CD14-positive monocyte (primary cell): ENCODE results near the gene GJB6. TPM values are rescaled to one million over a fixed set of nuclear protein-coding genes. Genes with fewer than 3 reads are reported as not detected.

ENCODE experiments used
- DNase-seq, 3 donors: peaks; one replicate each; pipeline ENCODE4 v3.0.0-alpha.2; 2011 to 2022
- H2AFZ ChIP-seq: 2 replicates; pipeline ENCODE4 v1.6.0; 2012; ENCODE audit warnings: mild to moderate bottlenecking, low read depth, low read length, inconsistent platforms; ENCODE audit not compliant: insufficient read depth, poor library complexity, severe bottlenecking
- H3K27ac ChIP-seq, 2 donors: 1 replicate in 1 of 2; 2 replicates in 1 of 2; pipeline ENCODE4 v1.5.1; 2012 to 2013; ENCODE audit warnings: low read length in 2 of 2, control low read depth in 1 of 2, inconsistent platforms in 1 of 2, low read depth in 1 of 2, mild to moderate bottlenecking in 1 of 2
- H3K27me3 ChIP-seq, 2 donors: one replicate each; pipeline versions ENCODE4 v1.6.0 to v1.6.1; 2011 to 2013; ENCODE audit warnings: low read length in 2 of 2; ENCODE audit not compliant: control insufficient read depth in 2 of 2, insufficient read depth in 2 of 2
- H3K36me3 ChIP-seq, 2 donors: replicated peaks in 1 of 2; 1 replicate in 1 of 2; 2 replicates in 1 of 2; pipeline versions ENCODE4 v1.5.1 to v1.6.1; 2012 to 2013; ENCODE audit warnings: low read length in 2 of 2, control low read depth in 1 of 2, inconsistent platforms in 1 of 2, mild to moderate bottlenecking in 1 of 2; ENCODE audit not compliant: insufficient read depth in 2 of 2, control insufficient read depth in 1 of 2
- H3K4me1 ChIP-seq, 2 donors: 1 replicate in 1 of 2; 2 replicates in 1 of 2; pipeline versions ENCODE4 v1.5.1 to v1.6.1; 2012 to 2013; ENCODE audit warnings: low read length in 2 of 2, control low read depth in 1 of 2, inconsistent platforms in 1 of 2, mild to moderate bottlenecking in 1 of 2, moderate library complexity in 1 of 2; ENCODE audit not compliant: insufficient read depth in 2 of 2, control insufficient read depth in 1 of 2
- H3K4me2 ChIP-seq: replicated peaks from 2 replicates; pipeline ENCODE3; 2012; ENCODE audit warnings: low read length, moderate library complexity, mild to moderate bottlenecking; ENCODE audit not compliant: poor library complexity, severe bottlenecking; ENCODE audit errors: extremely low read depth
- H3K4me3 ChIP-seq, 3 experiments: fragments of 200-600 bp in 1 of 3; sonication (generic) in 1 of 3; replicated peaks in 1 of 3; 1 replicate in 2 of 3; 2 replicates in 1 of 3; pipeline ENCODE4 v1.5.1; 2011 to 2013; ENCODE audit warnings: low read length in 3 of 3, mild to moderate bottlenecking in 3 of 3, control low read depth in 2 of 3, low read depth in 2 of 3, inconsistent platforms in 1 of 3, moderate library complexity in 1 of 3
- H3K79me2 ChIP-seq: 2 replicates; pipeline ENCODE4 v1.6.0; 2012; ENCODE audit warnings: mild to moderate bottlenecking, control low read depth, inconsistent platforms, low read length, moderate library complexity; ENCODE audit not compliant: insufficient read depth
- H3K9ac ChIP-seq: 2 replicates; pipeline ENCODE4 v1.6.0; 2017; ENCODE audit warnings: low read length, mild to moderate bottlenecking; ENCODE audit not compliant: insufficient read depth, poor library complexity, severe bottlenecking
- H3K9me3 ChIP-seq, 2 donors: replicated peaks in 1 of 2; 1 replicate in 1 of 2; 2 replicates in 1 of 2; pipeline versions ENCODE4 v1.5.1 to v1.6.1; 2012 to 2013; ENCODE audit warnings: low read length in 2 of 2, control low read depth in 1 of 2; ENCODE audit not compliant: control insufficient read depth in 1 of 2, insufficient read depth in 1 of 2
- H4K20me1 ChIP-seq: 2 replicates; pipeline ENCODE4 v1.6.0; 2012; ENCODE audit warnings: mild to moderate bottlenecking, low read length, control low read depth, moderate library complexity; ENCODE audit not compliant: insufficient read depth
- H3K27ac Mint-ChIP-seq, 7 donors: one replicate each; pipeline ENCODE4 v1.8.0; 2020; ENCODE audit warnings: mild to moderate bottlenecking in 7 of 7, mixed read lengths in 7 of 7, moderate library complexity in 6 of 7, inconsistent platforms in 2 of 7
- H3K27me3 Mint-ChIP-seq, 3 donors: one replicate each; pipeline ENCODE4 v1.8.0; 2021 to 2022; ENCODE audit warnings: low read depth in 3 of 3, mild to moderate bottlenecking in 3 of 3, mixed read lengths in 3 of 3, moderate library complexity in 3 of 3, inconsistent platforms in 1 of 3
- H3K36me3 Mint-ChIP-seq, 2 donors: one replicate each; pipeline ENCODE4 v1.8.0; 2020; ENCODE audit warnings: mixed read lengths in 2 of 2, inconsistent platforms in 1 of 2, mild to moderate bottlenecking in 1 of 2
- H3K4me1 Mint-ChIP-seq: one replicate; pipeline ENCODE4 v1.8.0; 2020; ENCODE audit warnings: mild to moderate bottlenecking, mixed read lengths
- H3K4me3 Mint-ChIP-seq, 2 donors: one replicate each; pipeline ENCODE4 v1.8.0; 2020; ENCODE audit warnings: mild to moderate bottlenecking in 2 of 2, mixed read lengths in 2 of 2, moderate library complexity in 1 of 2
- H3K9me3 Mint-ChIP-seq, 7 donors: one replicate each; pipeline ENCODE4 v1.8.0; 2020 to 2022; ENCODE audit warnings: mixed read lengths in 7 of 7, mild to moderate bottlenecking in 6 of 7, moderate library complexity in 6 of 7, inconsistent platforms in 2 of 7
- WGBS: methylation state at CpG from one replicate; pipeline ENCODE4 v1.1.5; 2013; ENCODE audit warnings: missing lambda C conversion rate; ENCODE audit not compliant: insufficient coverage; 5-methylcytosine and 5-hydroxymethylcytosine counted together
- intact Hi-C, 2 donors: fragments of 100-400 bp; cut with micrococcal nuclease; formaldehyde crosslinking; loops; one replicate each; pipeline versions ENCODE4 v1.15.0 to v1.15.1; 2023
- polyA plus RNA-seq, 3 donors: library from polyadenylated mRNA; depleted of rRNA in 1 of 3; unstranded in 2 of 3; stranded (reverse) in 1 of 3; fragments of 300-500 nt in 2 of 3; fragments of >200 nt in 1 of 3; fragmentation: Illumina TruSeq in 2 of 3; gene quantifications; 1 replicate in 2 of 3; 2 replicates in 1 of 3; pipeline ENCODE4 v1.2.3, GENCODE V29; 2012 to 2021
- TF ChIP-seq, protein P1 (sequence below): fragments of 200-600 bp; IDR thresholded peaks from one replicate; pipeline ENCODE4 v1.8.0; 2022; ENCODE audit warnings: antibody characterized with exemption, mild to moderate bottlenecking

The GJB6 gene
- polyA plus RNA-seq, 3 donors: 0.32 TPM; not detected in 2

DNA sequence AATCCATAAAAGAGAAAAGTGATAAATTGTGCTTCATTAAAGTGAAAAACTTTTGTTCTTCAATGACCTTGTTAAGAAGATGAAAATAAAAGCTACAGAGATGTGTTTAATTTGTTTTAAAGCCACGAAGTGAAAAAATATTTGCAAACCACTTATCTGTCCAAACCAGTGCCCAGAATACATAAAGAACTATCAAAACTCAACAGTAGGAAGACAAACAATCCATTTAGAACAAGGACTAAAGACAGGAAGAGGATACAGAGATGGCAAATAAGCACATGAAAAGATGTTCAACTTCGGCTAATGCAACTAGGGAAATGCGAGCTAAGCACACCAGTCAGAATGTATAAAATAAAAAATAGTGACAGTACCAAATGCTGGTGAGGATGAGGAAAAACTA lies 15.0 kb downstream of the GJB6 start:
- Histone ChIP-seq H3K9ac (no peak overlapping the region), H3K79me2 (no peaks in the 10 kb centered on the region), H2AFZ (no peak overlapping the region), H3K4me2 (no peak overlapping the region), H3K27me3 (no peaks in the 10 kb centered on the region), H3K4me3 (no peak overlapping the region), H3K27ac (no peak overlapping the region), H4K20me1 (no peaks in the 10 kb centered on the region), H3K4me1 (peaks cover 30 to 39% of the 10 kb centered on the region in 2 donors), H3K9me3 (peaks cover 0 to 5% of the 10 kb centered on the region in 2 donors), H3K36me3 (no peaks in the 10 kb centered on the region)
- TF ChIP-seq, protein P1, sequence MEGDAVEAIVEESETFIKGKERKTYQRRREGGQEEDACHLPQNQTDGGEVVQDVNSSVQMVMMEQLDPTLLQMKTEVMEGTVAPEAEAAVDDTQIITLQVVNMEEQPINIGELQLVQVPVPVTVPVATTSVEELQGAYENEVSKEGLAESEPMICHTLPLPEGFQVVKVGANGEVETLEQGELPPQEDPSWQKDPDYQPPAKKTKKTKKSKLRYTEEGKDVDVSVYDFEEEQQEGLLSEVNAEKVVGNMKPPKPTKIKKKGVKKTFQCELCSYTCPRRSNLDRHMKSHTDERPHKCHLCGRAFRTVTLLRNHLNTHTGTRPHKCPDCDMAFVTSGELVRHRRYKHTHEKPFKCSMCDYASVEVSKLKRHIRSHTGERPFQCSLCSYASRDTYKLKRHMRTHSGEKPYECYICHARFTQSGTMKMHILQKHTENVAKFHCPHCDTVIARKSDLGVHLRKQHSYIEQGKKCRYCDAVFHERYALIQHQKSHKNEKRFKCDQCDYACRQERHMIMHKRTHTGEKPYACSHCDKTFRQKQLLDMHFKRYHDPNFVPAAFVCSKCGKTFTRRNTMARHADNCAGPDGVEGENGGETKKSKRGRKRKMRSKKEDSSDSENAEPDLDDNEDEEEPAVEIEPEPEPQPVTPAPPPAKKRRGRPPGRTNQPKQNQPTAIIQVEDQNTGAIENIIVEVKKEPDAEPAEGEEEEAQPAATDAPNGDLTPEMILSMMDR: no peak
- Mint-ChIP-seq H3K36me3 (no peaks in the 10 kb centered on the region), H3K27ac (no peak overlapping the region), H3K27me3 (peaks cover 0 to 2% (median 2%) of the 10 kb centered on the region in 3 donors), H3K9me3 (peaks cover 5 to 15% (median 11%) of the 10 kb centered on the region in 7 donors), H3K4me3 (no peak overlapping the region), H3K4me1 (peaks cover 40% of the 10 kb centered on the region)
- WGBS: 92% methylated on average over 2 of the region's 3 CpGs
- intact Hi-C loops: no loop called here
- no peak for DNase-seq

DNA sequence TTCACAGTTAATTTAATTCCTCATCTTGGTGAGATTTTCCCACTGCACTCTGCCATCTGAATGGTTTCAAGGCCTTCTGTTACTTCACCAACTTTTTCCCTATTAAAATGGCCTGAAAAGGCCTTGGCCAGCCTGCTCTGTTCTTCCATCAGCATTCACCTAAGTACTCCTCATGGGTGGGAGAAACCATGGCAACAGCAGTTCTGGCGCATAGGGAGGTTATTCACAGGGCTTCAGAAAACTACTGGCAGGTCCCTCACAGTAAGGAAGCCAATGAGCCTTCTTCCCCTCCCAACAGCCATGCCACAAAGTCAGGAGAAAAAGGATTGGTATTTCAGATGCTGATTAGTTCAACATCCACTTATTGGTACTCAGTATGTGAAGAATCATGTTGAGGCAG lies 22.2 kb downstream of the GJB6 start:
- no peaks in the 10 kb centered on the region for H3K36me3 Mint-ChIP-seq

More for the DNA sequence above, 22.2 kb downstream of the GJB6 start:
- H3K4me3 ChIP-seq: no peak overlapping the region
- H3K27me3 ChIP-seq: no peaks in the 10 kb centered on the region
- H3K9me3 Mint-ChIP-seq: peaks cover 4 to 15% (median 12%) of the 10 kb centered on the region in 7 donors
- no peak overlapping the region for H2AFZ ChIP-seq
- H3K27ac Mint-ChIP-seq: no peak overlapping the region
- H3K4me3 Mint-ChIP-seq: no peak overlapping the region
- intact Hi-C loops: no loop called here
- H3K4me1 Mint-ChIP-seq: peaks cover 23% of the 10 kb centered on the region
- peaks cover 0 to 5% of the 10 kb centered on the region in 2 donors for H3K9me3 ChIP-seq
- DNase-seq: no peak
- H3K4me2 ChIP-seq: no peak overlapping the region
- WGBS: 86% methylated on average over 1 of the region's 1 CpG
- no peaks in the 10 kb centered on the region for H4K20me1 ChIP-seq
- peaks cover 1 to 3% (median 2%) of the 10 kb centered on the region in 3 donors for H3K27me3 Mint-ChIP-seq
- H3K79me2 ChIP-seq: no peaks in the 10 kb centered on the region
- H3K27ac ChIP-seq: no peak overlapping the region
- no peak overlapping the region for H3K9ac ChIP-seq
- H3K36me3 ChIP-seq: no peaks in the 10 kb centered on the region
- H3K4me1 ChIP-seq: peaks cover 9 to 14% of the 10 kb centered on the region in 2 donors
- TF ChIP-seq, protein P1: no peak
